Lung (tissue), 12 donors: Measurements from ENCODE around the gene LZTR1. TPM values are rescaled to one million over a fixed set of nuclear protein-coding genes. Genes with fewer than 3 reads are reported as not detected.

Experiments
- ATAC-seq: fragments of 200-7000 bp; cut with Tn5 transposase; one replicate; pipeline ENCODE4 v1.9.1; 2020; ENCODE audit warnings: moderate number of reproducible peaks; ENCODE audit not compliant: insufficient read depth, low FRiP score
- DNase-seq, 3 donors: peaks; one replicate each; pipeline ENCODE4 v3.0.0-alpha.2; 2013 to 2017
- H3K27ac ChIP-seq, 2 donors: one replicate each; pipeline ENCODE4 v1.5.1; 2013; ENCODE audit warnings: mild to moderate bottlenecking in 2 of 2, moderate library complexity in 2 of 2, control low read depth in 1 of 2, inconsistent platforms in 1 of 2, low read depth in 1 of 2, low read length in 1 of 2
- H3K27me3 ChIP-seq, 3 donors: one replicate each; pipeline ENCODE4 v1.5.1; 2013; ENCODE audit warnings: low read length in 2 of 3; ENCODE audit not compliant: control insufficient read depth in 3 of 3, insufficient read depth in 3 of 3
- H3K36me3 ChIP-seq, 4 donors: one replicate each; pipeline ENCODE4 v1.5.1; 2013; ENCODE audit warnings: low read length in 4 of 4, mild to moderate bottlenecking in 1 of 4, moderate library complexity in 1 of 4; ENCODE audit not compliant: control insufficient read depth in 4 of 4, insufficient read depth in 4 of 4
- H3K4me1 ChIP-seq, 5 donors: one replicate each; pipeline ENCODE4 v1.5.1; 2013; ENCODE audit warnings: low read length in 5 of 5, mild to moderate bottlenecking in 2 of 5, moderate library complexity in 1 of 5; ENCODE audit not compliant: control insufficient read depth in 5 of 5, insufficient read depth in 5 of 5
- H3K4me3 ChIP-seq: one replicate; pipeline ENCODE4 v1.5.1; 2013; ENCODE audit warnings: mild to moderate bottlenecking, control low read depth, moderate library complexity
- H3K9ac ChIP-seq, 2 donors: one replicate each; pipeline ENCODE4 v1.5.1; 2013; ENCODE audit warnings: low read length in 2 of 2, control low read depth in 1 of 2; ENCODE audit not compliant: insufficient read depth in 1 of 2
- H3K9me3 ChIP-seq, 4 donors: one replicate each; pipeline ENCODE4 v1.5.1; 2013; ENCODE audit warnings: low read length in 3 of 4, mild to moderate bottlenecking in 1 of 4, moderate library complexity in 1 of 4; ENCODE audit not compliant: control insufficient read depth in 4 of 4, insufficient read depth in 3 of 4
- WGBS, 2 donors: extraction: QIAGEN DNeasy Blood & Tissue Kit; methylation state at CpG; one replicate each; pipeline ENCODE4 v1.1.7; 2013; 5-methylcytosine and 5-hydroxymethylcytosine counted together
- polyA plus RNA-seq, 2 donors: library from polyadenylated mRNA; stranded (reverse); fragments of 200-250 nt; gene quantifications; one replicate each; pipeline ENCODE4 v1.2.1, GENCODE V29; 2013
- total RNA-seq, 2 donors: library from RNA; depleted of rRNA in 1 of 2; stranded (reverse); fragments of >200 nt in 1 of 2; gene quantifications; one replicate each; pipeline ENCODE4 v1.2.1, GENCODE V29; 2014 to 2021
- TF ChIP-seq, protein P1 (sequence below): IDR thresholded peaks from 2 replicates; pipeline ENCODE4 v1.5.1; 2012; ENCODE audit warnings: mild to moderate bottlenecking; ENCODE audit errors: control extremely low read depth, extremely low read depth
- donor health status: control.
- donor health status: control.
- donor health status: Bipolar disorder and iron deficiency.
- donor health status: healthy.
- donor health status: DM: yes; HTN: yes; CAD: no.

The LZTR1 gene
- total and polyA plus RNA-seq, 4 donors, result 33.8 to 64.9 (median 44.9) TPM

GRCh38 chr22:20979940-20980453 is 2.1 kb upstream of the LZTR1 start:
- H3K4me3 ChIP-seq, result no peak overlapping the region
- H3K9me3 ChIP-seq, result peaks cover 0 to 3% (median 0%) of the 10 kb centered on the region in 4 donors
- TF ChIP-seq, protein P1, sequence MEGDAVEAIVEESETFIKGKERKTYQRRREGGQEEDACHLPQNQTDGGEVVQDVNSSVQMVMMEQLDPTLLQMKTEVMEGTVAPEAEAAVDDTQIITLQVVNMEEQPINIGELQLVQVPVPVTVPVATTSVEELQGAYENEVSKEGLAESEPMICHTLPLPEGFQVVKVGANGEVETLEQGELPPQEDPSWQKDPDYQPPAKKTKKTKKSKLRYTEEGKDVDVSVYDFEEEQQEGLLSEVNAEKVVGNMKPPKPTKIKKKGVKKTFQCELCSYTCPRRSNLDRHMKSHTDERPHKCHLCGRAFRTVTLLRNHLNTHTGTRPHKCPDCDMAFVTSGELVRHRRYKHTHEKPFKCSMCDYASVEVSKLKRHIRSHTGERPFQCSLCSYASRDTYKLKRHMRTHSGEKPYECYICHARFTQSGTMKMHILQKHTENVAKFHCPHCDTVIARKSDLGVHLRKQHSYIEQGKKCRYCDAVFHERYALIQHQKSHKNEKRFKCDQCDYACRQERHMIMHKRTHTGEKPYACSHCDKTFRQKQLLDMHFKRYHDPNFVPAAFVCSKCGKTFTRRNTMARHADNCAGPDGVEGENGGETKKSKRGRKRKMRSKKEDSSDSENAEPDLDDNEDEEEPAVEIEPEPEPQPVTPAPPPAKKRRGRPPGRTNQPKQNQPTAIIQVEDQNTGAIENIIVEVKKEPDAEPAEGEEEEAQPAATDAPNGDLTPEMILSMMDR, result no peak
- WGBS, 2 donors, result 48 to 61% methylated on average over 13 of the region's 13 CpGs
- H3K27ac ChIP-seq, result no peak overlapping the region
- H3K9ac ChIP-seq, result peak overlapping the region in 1 of 2 donors; percentile 46
- peaks cover 0 to 3% (median 0%) of the 10 kb centered on the region in 3 donors for H3K27me3 ChIP-seq
- peaks cover 0 to 24% (median 10%) of the 10 kb centered on the region in 5 donors for H3K4me1 ChIP-seq
- DNase-seq (no peak), ATAC-seq (no peak)
- H3K36me3 ChIP-seq, result peaks cover 0 to 6% (median 0%) of the 10 kb centered on the region in 4 donors

DNA sequence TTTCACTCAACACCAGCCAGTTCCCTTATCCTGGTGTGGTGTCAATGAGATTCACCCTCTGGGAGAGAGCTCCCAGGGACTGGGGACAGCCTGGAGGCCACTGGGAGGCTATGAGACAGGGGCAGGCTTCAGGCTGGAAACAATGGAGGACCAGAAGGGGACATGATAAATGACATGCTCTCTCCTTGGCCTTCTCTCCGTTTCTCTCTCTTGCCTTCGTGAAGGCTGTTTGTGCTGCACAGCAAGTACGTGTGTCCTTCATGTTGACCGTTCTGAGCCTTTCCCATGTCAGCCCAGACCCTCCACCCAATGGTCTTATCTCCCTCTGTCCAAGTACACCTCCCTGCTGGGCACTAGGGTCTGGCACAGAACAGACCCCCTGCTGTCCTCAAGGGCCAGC is 1.6 kb upstream of the LZTR1 start:
- ATAC-seq, result no peak

DNA sequence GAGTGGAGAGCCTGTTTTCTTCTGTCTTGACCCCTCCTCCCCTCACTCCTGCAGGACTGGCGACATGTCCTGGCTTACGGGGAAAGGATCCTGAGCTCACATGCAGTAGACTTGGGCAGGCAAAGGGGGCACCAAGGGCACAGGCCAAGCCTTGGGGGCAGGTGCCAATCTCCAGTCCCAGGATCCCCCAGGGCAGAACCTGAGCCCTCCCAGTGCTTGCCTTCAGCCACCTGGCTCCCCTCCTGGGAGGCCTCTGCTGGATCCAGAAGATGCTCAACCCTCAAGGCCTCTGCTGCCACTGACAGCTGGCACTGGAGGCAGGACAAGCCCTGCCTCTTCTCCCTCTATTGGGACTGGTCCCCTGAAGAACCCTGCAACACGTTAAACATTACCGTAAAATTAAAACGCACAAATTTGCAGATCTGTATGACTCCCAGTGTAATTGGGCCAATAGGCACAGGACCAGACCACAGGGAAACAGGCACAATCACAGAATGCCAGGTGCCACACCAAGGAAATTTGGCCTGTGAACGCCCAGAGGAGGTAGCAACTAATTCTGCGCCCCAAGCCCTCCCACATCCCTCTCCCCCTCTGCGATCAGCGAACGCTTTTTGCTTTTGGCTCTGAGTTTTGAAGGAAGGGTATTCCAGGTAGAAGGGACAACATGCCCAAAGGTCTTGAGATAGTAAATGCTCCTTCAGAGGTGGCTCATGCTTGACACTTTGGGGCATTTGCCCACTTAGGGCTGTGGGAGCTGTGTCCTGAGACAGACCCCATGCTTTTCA is 967 bp upstream of the LZTR1 start:
- 68 to 72% methylated on average over 10 of the region's 10 CpGs for WGBS, 2 donors
- peaks cover 0 to 10% (median 3%) of the 10 kb centered on the region in 4 donors for H3K36me3 ChIP-seq

More for the DNA sequence above, 1.6 kb upstream of the LZTR1 start:
- Histone ChIP-seq H3K27ac (no peak overlapping the region), H3K4me1 (peaks cover 0 to 24% (median 10%) of the 10 kb centered on the region in 5 donors), H3K9me3 (peaks cover 0 to 3% (median 0%) of the 10 kb centered on the region in 4 donors), H3K4me3 (no peak overlapping the region), H3K36me3 (peaks cover 0 to 6% (median 0%) of the 10 kb centered on the region in 4 donors), H3K9ac (no peak overlapping the region), H3K27me3 (peaks cover 0 to 3% (median 0%) of the 10 kb centered on the region in 3 donors)
- TF ChIP-seq, protein P1, result no peak
- no peak for DNase-seq
- 86 to 89% methylated on average over 4 of the region's 4 CpGs for WGBS, 2 donors

More for the DNA sequence above, 967 bp upstream of the LZTR1 start:
- peak overlapping the region; percentile 79 to 93 for H3K9ac ChIP-seq
- TF ChIP-seq, protein P1, result no peak
- no peak for DNase-seq
- no peak for ATAC-seq
- peaks cover 0 to 24% (median 10%) of the 10 kb centered on the region in 5 donors for H3K4me1 ChIP-seq
- H3K9me3 ChIP-seq, result peaks cover 0 to 3% (median 0%) of the 10 kb centered on the region in 4 donors
- peaks cover 0 to 3% (median 0%) of the 10 kb centered on the region in 3 donors for H3K27me3 ChIP-seq
- peak overlapping the region; percentile 92 for H3K4me3 ChIP-seq
- peak overlapping the region; percentile 92 to 96 for H3K27ac ChIP-seq
